ENCODE results near the gene POU2F1. TPM values are rescaled to one million over a fixed set of nuclear protein-coding genes. Genes with fewer than 3 reads are reported as not detected.

POU2F1 gene
- total and polyA plus RNA-seq, 2 donors (not counting 3 experiments of a cell fraction or from before 2014, with no cell fraction given), result 6.0 to 12.9 TPM

DNA sequence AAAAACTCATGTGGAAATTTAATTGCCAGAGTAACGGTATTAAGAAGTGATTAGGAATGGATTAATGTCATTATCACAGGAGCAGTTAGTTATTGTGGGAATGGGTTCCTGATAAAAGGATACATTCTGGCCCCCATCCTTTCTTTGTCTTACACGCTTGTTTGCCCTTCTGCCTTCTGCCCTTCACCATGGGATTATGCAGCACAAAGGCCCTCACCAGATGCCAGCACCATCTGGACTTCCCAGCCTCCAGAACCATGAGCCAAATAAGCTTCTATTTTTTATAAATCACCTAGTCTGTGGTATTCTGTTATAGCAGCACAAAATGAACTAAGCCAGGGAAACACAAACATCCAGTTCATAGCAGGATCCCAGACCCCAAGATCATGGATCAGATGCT is 33.9 kb upstream of the POU2F1 start:
- DNase-seq (ENCODE audit: low read depth, low spot score), result no peak
- no peaks in the 10 kb centered on the region for H3K4me1 ChIP-seq (ENCODE audit: control insufficient read depth, extremely low read depth, insufficient read depth, low read length)
- ChIA-PET CTCF (no interaction called here), POLR2A (no interaction called here)
- BruUV-seq (replicated peaks), result no TSS peak
- H2AFZ ChIP-seq (ENCODE audit: low read depth, low read length), result no peak overlapping the region
- H3K36me3 ChIP-seq (ENCODE audit: control insufficient read depth in 2 of 2, extremely low read depth in 1 of 2, insufficient read depth in 2 of 2, low read length in 2 of 2), result no peaks in the 10 kb centered on the region
- H4K20me1 ChIP-seq (replicated peaks; ENCODE audit: control insufficient read depth, extremely low read depth, insufficient read depth, low read length), result no peaks in the 10 kb centered on the region
- H3K27ac ChIP-seq (ENCODE audit: insufficient read depth, low read depth, low read length), result no peak overlapping the region
- H3K79me2 ChIP-seq (ENCODE audit: control insufficient read depth, insufficient read depth, low read length), result no peaks in the 10 kb centered on the region
- no peak overlapping the region for H3K9ac ChIP-seq (replicated peaks; ENCODE audit: extremely low read depth, insufficient read depth, low read length)
- H3K4me2 ChIP-seq (ENCODE audit: insufficient read depth, low read length), result no peak overlapping the region
- no peak for FAIRE-seq
- no peaks in the 10 kb centered on the region for H3K9me3 ChIP-seq (replicated peaks; ENCODE audit: control insufficient read depth, insufficient read depth, low read length)
- peaks cover 8% of the 10 kb centered on the region in 2 experiments for H3K27me3 ChIP-seq (ENCODE audit: control insufficient read depth in 2 of 2, insufficient read depth in 2 of 2, low read length in 2 of 2)
- dilution Hi-C loops (cut with MboI; ENCODE audit: extremely low pct_ligation_motif_present, low sequenced_read_pairs), result no loop called here
- intact Hi-C loops (cut with micrococcal nuclease), result no loop called here
- no peaks in the 10 kb centered on the region for H3K9me1 ChIP-seq (replicated peaks; ENCODE audit: control insufficient read depth, extremely low read depth, insufficient read depth, low read length)
- H3K4me3 ChIP-seq (replicated peaks in 1 of 3; ENCODE audit: insufficient read depth in 1 of 3, low read depth in 1 of 3, low read length in 3 of 3), result no peak overlapping the region
- no peak for TF ChIP-seq MAX (IDR thresholded peaks at IDR 0.05; ENCODE audit: insufficient read depth, insufficient read length)
- no peak for TF ChIP-seq FOS (IDR thresholded peaks at IDR 0.05; ENCODE audit: borderline replicate concordance, insufficient read depth, low read length)
- no peak for TF ChIP-seq POLR2AphosphoS5 (IDR thresholded peaks at IDR 0.05; ENCODE audit: insufficient read depth, low read depth, low read length)
- no peak for TF ChIP-seq EZH2 (IDR thresholded peaks at IDR 0.05; ENCODE audit: borderline replicate concordance, low read depth, low read length, severe bottlenecking)
- no peak for TF ChIP-seq GATA2 (IDR thresholded peaks at IDR 0.05; ENCODE audit: insufficient read depth, insufficient read length, low read depth, low read length)
- no peak for TF ChIP-seq POLR2A (IDR thresholded peaks at IDR 0.05; ENCODE audit: low read depth, low read length)
- TF ChIP-seq JUN (IDR thresholded peaks at IDR 0.05; ENCODE audit: borderline replicate concordance, insufficient read depth, insufficient read length, low read depth), result no peak
- TF ChIP-seq MYC (IDR thresholded peaks at IDR 0.05; ENCODE audit: low read depth, low read length), result no peak
- TF ChIP-seq CTCF (IDR thresholded peaks at IDR 0.05; ENCODE audit: extremely low read depth in 1 of 2, insufficient read depth in 1 of 2, low read depth in 1 of 2, low read length in 2 of 2), result no peak
